ENCODE results near the gene C19orf12.
"Not testable (repeated sequence)": the region's sequence is repeated elsewhere in the genome, so short reads cannot be mapped to it uniquely, and the experiment has no call there.

Gene C19orf12

GRCh38 chr19:29727906-29728305, 12.8 kb upstream of the C19orf12 start:
- DNase-seq: no peak

GRCh38 chr19:29724746-29725145, 9.7 kb upstream of the C19orf12 start:
- no peak for DNase-seq

- DNase-seq: peak; percentile 64
Observed at GRCh38 chr19:29724102-29724641, 9.1 kb upstream of the C19orf12 start.

- no peak for DNase-seq
Observed at GRCh38 chr19:29717051-29717450, 2.0 kb upstream of the C19orf12 start.

GRCh38 chr19:29715701-29716581, 880 bp upstream of the C19orf12 start:
- DNase-seq: peak; percentile 4

GRCh38 chr19:29714371-29714952, 599 bp downstream of the C19orf12 start:
- DNase-seq: no peak

GRCh38 chr19:29712744-29713516, 2.1 kb downstream of the C19orf12 start:
- no peak for DNase-seq

GRCh38 chr19:29711584-29712132, 3.4 kb downstream of the C19orf12 start:
- no peak for DNase-seq

GRCh38 chr19:29709440-29709798, 5.6 kb downstream of the C19orf12 start:
- not testable (repeated sequence) for DNase-seq

GRCh38 chr19:29708554-29709439, 6.3 kb downstream of the C19orf12 start:
- DNase-seq: no peak

GRCh38 chr19:29706635-29707034, 8.4 kb downstream of the C19orf12 start:
- no peak for DNase-seq

- DNase-seq: no peak
Observed at GRCh38 chr19:29705706-29706105, 9.4 kb downstream of the C19orf12 start.

GRCh38 chr19:29704562-29705558, 10.2 kb downstream of the C19orf12 start:
- no peak for DNase-seq

- no peak for DNase-seq
Observed at GRCh38 chr19:29702963-29703320, 12.1 kb downstream of the C19orf12 start.

- no peak for DNase-seq
Observed at GRCh38 chr19:29702161-29702962, 12.7 kb downstream of the C19orf12 start.

GRCh38 chr19:29700498-29700897, 14.6 kb downstream of the C19orf12 start:
- no peak for DNase-seq

- DNase-seq: no peak
Observed at GRCh38 chr19:29699861-29700260, 15.2 kb downstream of the C19orf12 start.

- no peak for DNase-seq
Observed at GRCh38 chr19:29697523-29698261, 17.4 kb downstream of the C19orf12 start.

- no peak for DNase-seq
Observed at GRCh38 chr19:29696565-29696846, 18.6 kb downstream of the C19orf12 start.

Measured in GF-D8 (cell line).